NCI-H82 treated with DMSO at 0.1 percent for 48 hours (cell line): Measurements from ENCODE around the gene TIMM50.

Experiments used
- DNase-seq: peaks from one replicate; lab custom pipeline; 2025; ENCODE audit not compliant: unreplicated experiment; lab: John Stamatoyannopoulos, UW

The TIMM50 gene

DNA sequence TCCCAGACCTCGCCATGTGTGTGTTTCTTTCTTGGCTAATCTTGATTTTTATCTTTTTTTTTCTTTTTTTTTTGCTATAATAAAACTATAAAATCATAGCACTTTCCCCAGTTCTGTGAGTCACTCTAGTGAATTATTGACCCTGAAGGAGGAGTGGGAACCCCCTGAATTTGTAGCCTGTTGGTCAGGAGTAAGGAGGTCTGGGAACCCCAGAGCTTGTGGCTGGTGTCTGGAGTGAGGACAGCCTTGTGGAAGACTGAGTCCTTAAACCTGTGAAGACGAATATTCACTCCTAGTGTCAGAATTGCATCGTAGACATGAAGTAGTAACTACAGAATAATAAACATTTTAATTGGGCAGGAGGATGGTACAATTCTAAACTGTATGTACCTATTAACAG, 44.6 kb downstream of the TIMM50 start:
- DNase-seq, result no peak

DNA sequence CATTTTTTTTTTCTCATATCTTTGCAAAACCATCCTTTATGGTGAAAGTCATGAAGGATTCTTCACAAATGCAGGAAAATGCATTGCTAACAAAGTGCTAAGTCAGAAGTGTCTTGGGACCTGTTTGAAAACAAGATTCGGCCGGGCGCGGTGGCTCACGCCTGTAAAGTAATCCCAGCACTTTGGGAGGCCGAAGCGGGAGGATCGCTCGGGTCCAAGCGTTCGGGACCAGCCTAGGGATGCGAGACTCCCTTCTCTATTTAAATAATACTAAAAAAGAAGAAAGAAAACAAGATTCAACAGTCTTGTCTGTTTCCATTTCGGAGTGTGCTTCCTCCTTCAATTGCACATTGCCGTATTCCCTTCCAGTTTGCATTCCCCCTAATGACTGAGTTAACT, 51.2 kb downstream of the TIMM50 start:
- DNase-seq, result no peak

DNA sequence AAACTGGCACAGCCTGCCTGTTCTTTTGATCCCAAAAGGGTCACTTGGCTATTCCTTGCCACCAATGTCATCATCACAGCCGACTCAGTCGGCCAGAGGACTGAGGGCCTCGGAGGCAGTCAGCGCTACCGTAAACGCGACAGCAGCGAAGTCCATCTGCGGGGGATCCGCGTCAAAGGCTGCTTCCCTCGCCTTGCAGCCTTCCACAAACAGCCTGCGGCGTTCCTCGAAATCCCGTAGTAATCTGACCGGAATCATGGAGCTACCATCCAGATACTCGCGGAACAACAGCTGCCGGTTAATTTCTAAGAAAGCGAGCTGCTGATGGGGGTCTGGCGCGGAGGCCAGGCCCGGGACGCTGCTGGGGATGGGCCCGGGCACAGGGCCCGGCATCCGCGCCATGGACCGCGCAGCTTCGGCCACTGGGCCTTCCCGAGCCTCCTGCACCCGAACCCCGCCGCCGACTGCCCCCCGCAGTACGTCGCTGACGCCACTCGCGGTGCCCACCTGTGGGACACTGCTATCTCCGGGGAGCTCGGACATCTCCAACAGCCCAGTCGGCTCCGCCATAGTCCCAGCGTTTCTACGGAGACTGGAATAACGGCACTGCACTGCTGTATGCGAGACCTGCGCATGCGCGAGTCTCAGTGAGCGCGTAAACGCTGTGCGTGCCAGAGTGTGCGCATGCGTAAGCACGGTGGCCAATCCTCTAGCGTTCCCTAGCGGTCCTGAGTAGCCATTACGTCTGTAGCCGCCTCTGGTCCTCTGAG, 51.8 kb downstream of the TIMM50 start, which contains the start of gene EID2B:
TSS of gene EID2B (minus strand) at position 620 of the 770 bp plus-strand sequence. CDS start at position 570, 50 bp downstream.
- peak; percentile 84 for DNase-seq

DNA sequence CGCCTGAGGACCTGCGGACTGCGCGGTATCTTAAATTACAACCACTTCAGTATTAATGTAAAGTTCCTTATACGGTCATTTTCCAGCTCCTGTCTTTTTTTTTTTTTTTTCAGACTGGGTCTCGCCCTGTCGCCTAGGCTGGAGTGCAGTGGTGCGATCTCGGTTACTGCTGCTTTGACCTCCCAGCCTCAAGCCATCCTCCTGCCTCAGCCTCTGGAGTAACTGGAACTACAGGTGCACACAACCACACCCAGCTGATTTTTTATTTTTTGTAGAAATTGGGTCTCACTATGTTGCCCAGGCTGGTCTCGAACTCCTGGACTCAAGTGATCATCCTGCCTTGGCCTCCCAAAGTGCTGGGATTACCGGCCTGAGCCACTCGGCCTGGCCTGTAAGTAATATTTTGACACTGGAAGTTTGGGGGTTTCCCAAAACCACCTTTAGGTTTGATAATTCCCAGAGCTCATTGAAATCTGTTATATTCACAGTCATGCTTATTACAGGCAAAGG, 52.4 kb downstream of the TIMM50 start:
- DNase-seq, result no peak

DNA sequence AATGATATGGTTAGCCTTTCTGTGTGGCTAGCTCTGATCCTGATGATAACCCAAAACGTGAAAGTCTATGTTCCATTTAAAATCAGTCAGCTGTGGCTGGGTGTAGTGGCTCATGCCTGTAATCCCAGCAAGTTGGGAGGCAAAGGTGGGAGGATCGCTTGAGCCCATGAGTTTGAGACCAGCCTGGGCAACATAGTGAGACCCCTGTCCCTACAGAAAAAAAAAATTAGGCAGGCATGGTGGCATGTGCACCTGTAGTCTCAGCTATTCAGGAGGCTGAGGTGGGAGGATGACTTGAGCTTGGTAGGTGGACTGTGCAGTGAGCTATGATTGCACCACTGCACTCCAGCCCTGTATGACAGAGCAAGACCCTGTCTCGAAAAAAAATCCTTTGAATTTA, 53.2 kb downstream of the TIMM50 start:
- DNase-seq, result no peak

DNA sequence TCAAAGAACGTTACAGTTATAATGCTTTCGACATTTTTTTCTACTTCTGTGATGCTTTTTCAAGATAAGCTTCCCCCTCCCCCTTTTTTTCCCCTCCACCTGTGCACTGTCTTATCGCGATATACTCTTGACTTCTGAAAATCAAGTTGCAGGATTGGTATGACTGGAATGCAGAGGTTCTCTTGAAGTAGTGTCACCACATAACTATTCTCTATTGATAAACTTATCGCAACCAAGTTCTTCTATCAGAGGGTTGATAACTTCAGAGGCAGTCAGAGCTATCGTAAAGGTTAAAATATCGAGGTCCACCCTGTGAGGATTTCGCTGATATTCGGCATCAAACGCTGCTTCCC, 58.5 kb downstream of the TIMM50 start:
- peak; percentile 6 for DNase-seq

DNA sequence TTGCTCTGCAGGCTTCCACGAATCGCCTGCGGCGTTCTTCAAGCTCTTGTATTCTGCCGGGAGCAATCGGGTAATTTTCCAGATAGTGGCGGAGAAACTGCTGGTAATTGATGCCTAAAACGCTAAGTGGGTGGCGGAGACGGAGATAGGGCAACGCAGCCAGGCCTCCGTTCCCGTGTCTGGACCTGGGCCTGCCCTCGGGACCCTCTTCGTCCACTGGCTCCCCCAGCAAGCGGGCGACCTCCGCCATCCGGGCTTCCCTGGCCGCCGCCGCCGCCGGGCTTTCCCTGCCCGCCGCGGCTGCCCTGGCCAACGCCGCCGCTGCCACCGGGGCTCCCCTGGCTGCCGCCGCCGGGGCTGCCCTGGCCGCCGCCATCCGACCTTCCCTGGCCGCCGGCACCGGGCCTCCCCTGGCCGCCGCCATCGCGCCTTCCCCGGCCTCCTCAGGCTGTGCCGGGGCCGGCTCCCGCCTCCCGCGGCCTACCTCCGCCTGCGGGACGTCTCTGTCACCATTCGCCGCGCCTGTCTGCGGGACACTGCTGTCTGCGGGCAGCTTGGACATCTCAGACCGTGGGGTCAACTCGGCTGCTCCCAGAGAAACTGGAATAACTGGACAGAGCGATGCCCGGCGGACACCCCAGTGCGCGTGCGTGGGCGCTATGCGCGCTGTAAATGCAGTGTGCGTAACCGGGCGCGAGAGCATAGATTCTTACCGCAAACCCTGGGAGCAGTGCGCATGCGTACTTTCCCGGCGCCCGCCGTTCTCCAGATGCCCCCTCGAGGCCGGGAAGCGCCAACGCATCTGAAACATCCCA, 59.1 kb downstream of the TIMM50 start, which contains the start of gene EID2:
TSS of gene EID2 (minus strand) at position 644 of the 815 bp plus-strand sequence. CDS start at position 562, 82 bp downstream.
- peak; percentile 86 for DNase-seq

DNA sequence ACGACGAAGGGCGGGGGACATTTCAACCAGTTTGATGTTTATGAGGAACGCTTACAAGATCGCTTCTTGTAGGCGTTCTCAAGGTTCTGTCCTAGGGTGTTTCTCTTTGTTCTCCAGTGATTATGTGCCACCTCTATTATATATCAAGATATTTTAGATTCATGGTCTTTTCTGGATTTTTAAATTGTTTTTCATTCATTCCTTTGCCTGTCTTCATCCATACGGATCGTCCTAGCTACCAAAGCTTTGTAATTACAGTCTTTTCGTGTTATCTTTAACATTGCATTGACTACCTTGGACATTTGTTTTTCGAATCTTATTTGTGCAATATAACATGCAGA, 59.7 kb downstream of the TIMM50 start:
- no peak for DNase-seq
